ENCODE data around the gene DUSP28. TPM values are rescaled to one million over a fixed set of nuclear protein-coding genes. Genes with fewer than 3 reads are reported as not detected.
"Not testable (repeated sequence)": the region's sequence is repeated elsewhere in the genome, so short reads cannot be mapped to it uniquely, and the experiment has no call there.

The DUSP28 gene
- total and polyA plus RNA-seq, 4 donors: 1.9 to 4.1 (median 3.0) TPM

DNA sequence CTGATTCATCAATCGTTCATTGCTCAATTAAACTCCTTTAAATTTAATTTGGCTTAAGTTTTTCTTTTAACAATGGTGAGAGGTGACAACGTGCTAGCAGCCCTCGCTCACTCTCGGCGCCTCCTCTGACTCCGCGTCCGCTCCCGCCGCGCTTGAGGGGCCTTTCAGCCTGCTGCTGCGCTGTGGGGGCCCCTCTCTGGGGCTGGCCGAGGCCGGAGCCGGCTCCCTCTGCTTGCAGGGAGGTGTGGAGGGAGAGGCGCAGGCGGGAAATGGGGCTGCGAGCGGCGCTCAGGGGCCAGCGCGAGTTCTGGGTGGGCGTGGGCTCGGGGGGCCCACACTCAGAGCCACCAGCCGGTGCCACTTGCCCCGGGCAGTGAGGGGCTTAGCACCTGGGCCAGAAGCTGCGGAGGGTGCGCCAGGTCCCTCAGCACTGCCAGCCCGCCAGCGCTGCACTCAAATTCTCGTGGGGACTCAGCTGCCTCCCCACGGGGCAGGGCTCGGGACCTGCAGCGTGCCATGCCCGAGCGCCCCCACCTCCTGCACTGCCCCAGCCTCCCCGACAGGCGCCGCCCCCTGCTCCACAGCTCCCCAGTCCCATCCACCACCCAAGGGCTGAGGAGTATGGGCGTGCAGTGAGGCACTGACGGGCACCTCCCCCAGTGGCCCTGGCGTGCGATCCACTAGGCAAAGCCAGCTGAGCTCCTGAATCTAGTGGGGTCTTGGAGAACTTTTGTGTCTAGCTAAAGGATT is 22.0 kb upstream of the DUSP28 start:
- Histone ChIP-seq H3K27me3 (ENCODE audit: control insufficient read depth in 4 of 4, insufficient read depth in 4 of 4, low read length in 3 of 4) (no peaks in the 10 kb centered on the region), H3K9ac (ENCODE audit: low read depth in 1 of 2, low read length in 2 of 2) (no peak overlapping the region), H3K27ac (ENCODE audit: low read depth in 1 of 2, low read length in 2 of 2) (no peak overlapping the region), H3K36me3 (ENCODE audit: control insufficient read depth in 4 of 4, insufficient read depth in 3 of 4, low read depth in 1 of 4, low read length in 3 of 4) (peaks cover 6 to 17% (median 10%) of the 10 kb centered on the region in 4 donors), H3K9me3 (ENCODE audit: control insufficient read depth in 4 of 4, low read length in 3 of 4) (no peaks in the 10 kb centered on the region), H3K4me1 (ENCODE audit: control insufficient read depth in 4 of 4, insufficient read depth in 4 of 4, low read length in 3 of 4) (no peaks in the 10 kb centered on the region), H3K4me3 (ENCODE audit: low read depth in 1 of 3, low read length in 3 of 3) (no peak overlapping the region)
- WGBS: 97% methylated on average over 43 of the region's 43 CpGs
- TF ChIP-seq HNF4G (IDR thresholded peaks at IDR 0.05) (no peak), FOXA1 (IDR thresholded peaks at IDR 0.05) (no peak), HNF4A (conservative IDR thresholded peaks at IDR 0.05) (no peak), RXRA (IDR thresholded peaks at IDR 0.05) (no peak), TAF1 (conservative IDR thresholded peaks at IDR 0.05) (no peak), ZBTB33 (IDR thresholded peaks at IDR 0.05) (no peak), MAX (IDR thresholded peaks at IDR 0.05) (no peak), JUND (IDR thresholded peaks at IDR 0.05) (no peak), FOXA2 (IDR thresholded peaks at IDR 0.05) (no peak), YY1 (IDR thresholded peaks at IDR 0.05) (no peak)
- TF ChIP-seq, protein P1, sequence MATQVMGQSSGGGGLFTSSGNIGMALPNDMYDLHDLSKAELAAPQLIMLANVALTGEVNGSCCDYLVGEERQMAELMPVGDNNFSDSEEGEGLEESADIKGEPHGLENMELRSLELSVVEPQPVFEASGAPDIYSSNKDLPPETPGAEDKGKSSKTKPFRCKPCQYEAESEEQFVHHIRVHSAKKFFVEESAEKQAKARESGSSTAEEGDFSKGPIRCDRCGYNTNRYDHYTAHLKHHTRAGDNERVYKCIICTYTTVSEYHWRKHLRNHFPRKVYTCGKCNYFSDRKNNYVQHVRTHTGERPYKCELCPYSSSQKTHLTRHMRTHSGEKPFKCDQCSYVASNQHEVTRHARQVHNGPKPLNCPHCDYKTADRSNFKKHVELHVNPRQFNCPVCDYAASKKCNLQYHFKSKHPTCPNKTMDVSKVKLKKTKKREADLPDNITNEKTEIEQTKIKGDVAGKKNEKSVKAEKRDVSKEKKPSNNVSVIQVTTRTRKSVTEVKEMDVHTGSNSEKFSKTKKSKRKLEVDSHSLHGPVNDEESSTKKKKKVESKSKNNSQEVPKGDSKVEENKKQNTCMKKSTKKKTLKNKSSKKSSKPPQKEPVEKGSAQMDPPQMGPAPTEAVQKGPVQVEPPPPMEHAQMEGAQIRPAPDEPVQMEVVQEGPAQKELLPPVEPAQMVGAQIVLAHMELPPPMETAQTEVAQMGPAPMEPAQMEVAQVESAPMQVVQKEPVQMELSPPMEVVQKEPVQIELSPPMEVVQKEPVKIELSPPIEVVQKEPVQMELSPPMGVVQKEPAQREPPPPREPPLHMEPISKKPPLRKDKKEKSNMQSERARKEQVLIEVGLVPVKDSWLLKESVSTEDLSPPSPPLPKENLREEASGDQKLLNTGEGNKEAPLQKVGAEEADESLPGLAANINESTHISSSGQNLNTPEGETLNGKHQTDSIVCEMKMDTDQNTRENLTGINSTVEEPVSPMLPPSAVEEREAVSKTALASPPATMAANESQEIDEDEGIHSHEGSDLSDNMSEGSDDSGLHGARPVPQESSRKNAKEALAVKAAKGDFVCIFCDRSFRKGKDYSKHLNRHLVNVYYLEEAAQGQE (IDR thresholded peaks at IDR 0.05): no peak
- TF ChIP-seq, protein P2, sequence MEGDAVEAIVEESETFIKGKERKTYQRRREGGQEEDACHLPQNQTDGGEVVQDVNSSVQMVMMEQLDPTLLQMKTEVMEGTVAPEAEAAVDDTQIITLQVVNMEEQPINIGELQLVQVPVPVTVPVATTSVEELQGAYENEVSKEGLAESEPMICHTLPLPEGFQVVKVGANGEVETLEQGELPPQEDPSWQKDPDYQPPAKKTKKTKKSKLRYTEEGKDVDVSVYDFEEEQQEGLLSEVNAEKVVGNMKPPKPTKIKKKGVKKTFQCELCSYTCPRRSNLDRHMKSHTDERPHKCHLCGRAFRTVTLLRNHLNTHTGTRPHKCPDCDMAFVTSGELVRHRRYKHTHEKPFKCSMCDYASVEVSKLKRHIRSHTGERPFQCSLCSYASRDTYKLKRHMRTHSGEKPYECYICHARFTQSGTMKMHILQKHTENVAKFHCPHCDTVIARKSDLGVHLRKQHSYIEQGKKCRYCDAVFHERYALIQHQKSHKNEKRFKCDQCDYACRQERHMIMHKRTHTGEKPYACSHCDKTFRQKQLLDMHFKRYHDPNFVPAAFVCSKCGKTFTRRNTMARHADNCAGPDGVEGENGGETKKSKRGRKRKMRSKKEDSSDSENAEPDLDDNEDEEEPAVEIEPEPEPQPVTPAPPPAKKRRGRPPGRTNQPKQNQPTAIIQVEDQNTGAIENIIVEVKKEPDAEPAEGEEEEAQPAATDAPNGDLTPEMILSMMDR (IDR thresholded peaks at IDR 0.05; ENCODE audit: low read depth, low read length, missing input control): no peak
- no peak for DNase-seq (ENCODE audit: low spot score)

DNA sequence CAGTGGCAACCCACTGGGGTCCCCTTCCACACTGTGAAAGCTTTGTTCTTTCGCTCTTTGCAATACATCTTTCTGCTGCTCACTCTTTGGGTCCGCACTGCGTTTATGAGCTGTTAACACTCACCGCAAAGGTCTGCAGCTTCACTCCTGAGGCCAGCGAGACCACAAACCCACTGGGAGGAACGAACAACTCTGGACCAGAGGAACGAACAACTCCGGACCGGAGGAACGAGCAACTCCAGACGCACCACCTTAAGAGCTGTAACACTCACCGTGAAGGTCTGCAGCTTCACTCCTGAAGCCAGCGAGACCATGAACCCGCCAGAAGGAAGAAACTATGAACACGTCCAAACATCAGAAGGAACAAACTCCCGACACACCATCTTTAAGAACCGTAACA is 21.1 kb upstream of the DUSP28 start:
- 99% methylated on average over 17 of the region's 17 CpGs for WGBS
- not testable (repeated sequence) for H3K27me3 ChIP-seq (ENCODE audit: control insufficient read depth in 4 of 4, insufficient read depth in 4 of 4, low read length in 3 of 4); H3K9me3 ChIP-seq (ENCODE audit: control insufficient read depth in 4 of 4, low read length in 3 of 4); DNase-seq (ENCODE audit: low spot score); H3K27ac ChIP-seq (ENCODE audit: low read depth in 1 of 2, low read length in 2 of 2); H3K4me3 ChIP-seq (ENCODE audit: low read depth in 1 of 3, low read length in 3 of 3); H3K9ac ChIP-seq (ENCODE audit: low read depth in 1 of 2, low read length in 2 of 2); H3K4me1 ChIP-seq (ENCODE audit: control insufficient read depth in 4 of 4, insufficient read depth in 4 of 4, low read length in 3 of 4)
- peaks cover 6 to 17% (median 10%) of the 10 kb centered on the region in 4 donors for H3K36me3 ChIP-seq (ENCODE audit: control insufficient read depth in 4 of 4, insufficient read depth in 3 of 4, low read depth in 1 of 4, low read length in 3 of 4)
